H9 (cell line): Measurements from ENCODE around the gene VSTM4. TPM values are rescaled to one million over a fixed set of nuclear protein-coding genes. Genes with fewer than 3 reads are reported as not detected.

Source experiments
- DNase-seq: peaks from one replicate; pipeline ENCODE4 v3.0.0-alpha.2; 2017
- H2AFZ ChIP-seq: one replicate; pipeline ENCODE4 v1.6.1; 2013; ENCODE audit warnings: mild to moderate bottlenecking, low read length, control low read depth, moderate library complexity
- H2AK5ac ChIP-seq: 2 replicates; pipeline ENCODE4 v1.6.1; 2013; ENCODE audit warnings: low read length, control low read depth, mixed read lengths; ENCODE audit not compliant: insufficient read length
- H2BK120ac ChIP-seq: one replicate; pipeline ENCODE4 v1.6.1; 2013; ENCODE audit warnings: low read depth, mild to moderate bottlenecking, low read length, control low read depth, inconsistent platforms; ENCODE audit not compliant: poor library complexity, severe bottlenecking
- H2BK12ac ChIP-seq: 2 replicates; pipeline ENCODE4 v1.6.1; 2013; ENCODE audit warnings: low read length, control low read depth, mixed read lengths, low read depth; ENCODE audit not compliant: insufficient read length
- H2BK15ac ChIP-seq: 2 replicates; pipeline ENCODE4 v1.6.1; 2013; ENCODE audit warnings: low read depth, low read length, control low read depth
- H2BK20ac ChIP-seq: one replicate; pipeline ENCODE4 v1.6.1; 2013; ENCODE audit warnings: low read depth, mild to moderate bottlenecking, low read length, control low read depth, inconsistent platforms; ENCODE audit not compliant: poor library complexity, severe bottlenecking
- H2BK5ac ChIP-seq: 2 replicates; pipeline ENCODE4 v1.6.1; 2013; ENCODE audit warnings: low read length, control low read depth, mixed read lengths; ENCODE audit not compliant: insufficient read length
- H3K14ac ChIP-seq: 2 replicates; pipeline ENCODE4 v1.6.1; 2013; ENCODE audit warnings: low read length, control low read depth; ENCODE audit not compliant: insufficient read depth
- H3K18ac ChIP-seq: 2 replicates; pipeline ENCODE4 v1.6.1; 2013; ENCODE audit warnings: low read depth, mild to moderate bottlenecking, mixed read lengths, low read length, control low read depth; ENCODE audit not compliant: insufficient read length
- H3K23ac ChIP-seq: 2 replicates; pipeline ENCODE4 v1.6.1; 2013; ENCODE audit warnings: low read length, control low read depth, mixed read lengths, low read depth; ENCODE audit not compliant: insufficient read length
- H3K23me2 ChIP-seq: 2 replicates; pipeline ENCODE4 v1.6.1; 2013; ENCODE audit warnings: low read depth, mild to moderate bottlenecking, mixed read lengths, low read length, control low read depth; ENCODE audit not compliant: insufficient read length, poor library complexity, severe bottlenecking
- H3K27ac ChIP-seq: 2 replicates; pipeline ENCODE4 v1.5.1; 2013; ENCODE audit warnings: low read length, control low read depth, mixed read lengths, low read depth; ENCODE audit not compliant: insufficient read length
- H3K27me3 ChIP-seq: 2 replicates; pipeline ENCODE4 v1.6.1; 2013; ENCODE audit warnings: low read length, control low read depth, inconsistent platforms; ENCODE audit not compliant: insufficient read depth
- H3K4ac ChIP-seq: 2 replicates; pipeline ENCODE4 v1.6.1; 2013; ENCODE audit warnings: low read depth, mild to moderate bottlenecking, control low read depth, inconsistent platforms, low read length, moderate library complexity
- H3K4me1 ChIP-seq: 2 replicates; pipeline ENCODE4 v1.6.1; 2013; ENCODE audit warnings: low read length, control low read depth, inconsistent platforms; ENCODE audit not compliant: insufficient read depth
- H3K4me2 ChIP-seq: 2 replicates; pipeline ENCODE4 v1.6.1; 2013; ENCODE audit warnings: low read length, control low read depth, mixed read lengths; ENCODE audit not compliant: insufficient read length, insufficient read depth
- H3K56ac ChIP-seq: 2 replicates; pipeline ENCODE4 v1.6.1; 2013; ENCODE audit warnings: low read depth, mild to moderate bottlenecking, mixed read lengths, low read length, control low read depth; ENCODE audit not compliant: insufficient read length
- H3K79me1 ChIP-seq: 2 replicates; pipeline ENCODE4 v1.6.1; 2013; ENCODE audit warnings: low read depth, mild to moderate bottlenecking, moderate library complexity, low read length, control low read depth, inconsistent platforms; ENCODE audit not compliant: insufficient read depth, poor library complexity, severe bottlenecking
- H3K79me2 ChIP-seq: 2 replicates; pipeline ENCODE4 v1.6.1; 2013; ENCODE audit warnings: low read length, control low read depth, inconsistent platforms; ENCODE audit not compliant: insufficient read depth
- H3K9ac ChIP-seq: 2 replicates; pipeline ENCODE4 v1.6.1; 2013; ENCODE audit warnings: low read length, control low read depth, mixed read lengths; ENCODE audit not compliant: insufficient read length; ENCODE audit errors: extremely low read depth
- H3K9me3 ChIP-seq: one replicate; pipeline ENCODE4 v1.6.1; 2013; ENCODE audit warnings: low read depth, low read length, inconsistent platforms; ENCODE audit not compliant: control insufficient read depth
- H3T11ph ChIP-seq: one replicate; pipeline ENCODE4 v1.6.1; 2013; ENCODE audit warnings: mild to moderate bottlenecking, low read length, control low read depth, inconsistent platforms
- H4K20me1 ChIP-seq: one replicate; pipeline ENCODE4 v1.6.1; 2013; ENCODE audit not compliant: control insufficient read depth, insufficient read length, insufficient read depth
- H4K5ac ChIP-seq: 2 replicates; pipeline ENCODE4 v1.6.1; 2013; ENCODE audit warnings: low read depth, mild to moderate bottlenecking, mixed read lengths, low read length, control low read depth; ENCODE audit not compliant: insufficient read length
- H4K8ac ChIP-seq: replicated peaks from 2 replicates; pipeline ENCODE4 v1.6.1; 2013; ENCODE audit warnings: low read length, control low read depth, mixed read lengths, low read depth; ENCODE audit not compliant: insufficient read length
- H4K91ac ChIP-seq: 2 replicates; pipeline ENCODE4 v1.6.1; 2013; ENCODE audit warnings: low read depth, mild to moderate bottlenecking, moderate library complexity, mixed read lengths, low read length, control low read depth; ENCODE audit not compliant: insufficient read length
- H3K27ac Mint-ChIP-seq, 3 experiments: 2 replicates in 2 of 3; 3 replicates in 1 of 3; pipeline ENCODE4 v1.8.0; 2020 to 2021; ENCODE audit warnings: mixed read lengths in 3 of 3, mild to moderate bottlenecking in 1 of 3, moderate library complexity in 1 of 3
- H3K27me3 Mint-ChIP-seq: 2 replicates; pipeline ENCODE4 v1.8.0; 2021; ENCODE audit warnings: low read depth, mild to moderate bottlenecking, moderate library complexity, mixed read lengths
- H3K36me3 Mint-ChIP-seq, 3 experiments: 2 replicates in 2 of 3; 3 replicates in 1 of 3; pipeline ENCODE4 v1.8.0; 2020 to 2021; ENCODE audit warnings: low read depth in 3 of 3, mixed read lengths in 3 of 3; ENCODE audit not compliant: insufficient read depth in 1 of 3
- H3K4me1 Mint-ChIP-seq, 2 experiments: 2 replicates each; pipeline ENCODE4 v1.8.0; 2020; ENCODE audit warnings: mixed read lengths in 2 of 2
- H3K4me3 Mint-ChIP-seq, 2 experiments: 2 replicates in 1 of 2; 3 replicates in 1 of 2; pipeline ENCODE4 v1.8.0; 2020 to 2021; ENCODE audit warnings: mild to moderate bottlenecking in 2 of 2, mixed read lengths in 2 of 2, moderate library complexity in 1 of 2
- H3K9me3 Mint-ChIP-seq, 2 experiments: 2 replicates in 1 of 2; 3 replicates in 1 of 2; pipeline ENCODE4 v1.8.0; 2020; ENCODE audit warnings: mild to moderate bottlenecking in 2 of 2, mixed read lengths in 2 of 2, moderate library complexity in 1 of 2
- WGBS: extraction: QIAGEN DNeasy Blood & Tissue Kit; methylation state at CpG from one replicate; pipeline ENCODE4 v1.1.7; 2013; ENCODE audit warnings: missing lambda C conversion rate, low lambda C conversion rate, mixed read lengths; ENCODE audit not compliant: insufficient read length; ENCODE audit errors: extremely low coverage; 5-methylcytosine and 5-hydroxymethylcytosine counted together
- total RNA-seq: library from RNA; stranded (reverse); gene quantifications from 2 replicates; pipeline ENCODE4 v1.2.1, GENCODE V29; 2021
- TF ChIP-seq, protein P1 (sequence below): fragments of 200-600 bp; sonication (generic); conservative IDR thresholded peaks from 3 replicates; pipeline ENCODE4 v1.8.0; 2021; ENCODE audit warnings: antibody characterized with exemption, mild to moderate bottlenecking

Gene VSTM4
- total RNA-seq, 1 experiment from 2014 or later = 0.44 TPM

DNA sequence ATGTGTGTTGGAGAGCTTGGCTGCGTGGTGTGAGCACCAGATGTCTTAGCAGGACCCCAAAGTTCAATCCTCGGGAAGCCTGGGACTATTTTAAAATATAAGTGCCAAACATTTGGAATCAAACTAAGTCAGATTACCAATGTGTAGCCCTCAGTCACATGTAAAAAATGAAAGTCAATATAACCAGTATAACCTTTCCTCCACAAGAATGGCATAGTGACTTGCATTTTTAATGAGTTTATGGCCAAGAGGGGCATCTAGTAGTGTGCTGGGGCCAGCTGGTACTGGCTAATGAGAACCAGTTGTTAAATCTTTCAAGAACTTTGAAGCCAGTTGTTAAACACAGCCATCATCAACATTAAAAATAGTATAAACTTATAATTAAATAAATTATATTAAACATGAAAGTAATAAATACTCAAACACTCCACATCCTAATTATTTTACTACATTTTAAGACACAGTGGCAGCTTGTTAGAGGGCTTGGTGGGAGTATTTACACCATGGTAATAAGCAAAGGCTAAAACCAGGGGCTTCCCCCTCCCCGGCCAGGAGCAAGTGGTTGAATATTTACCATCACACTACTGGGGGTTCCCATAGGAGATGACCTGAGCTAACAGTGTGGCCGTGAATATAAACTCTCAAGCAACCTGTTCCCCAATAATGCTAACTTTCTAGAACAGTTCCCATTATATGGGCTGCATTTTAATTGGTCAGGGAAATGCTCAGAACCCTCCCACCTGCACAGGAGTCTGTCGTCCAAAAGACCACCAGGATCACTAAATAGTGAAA lies 26.4 kb upstream of the VSTM4 start:
- no peak overlapping the region for H2BK15ac ChIP-seq
- WGBS = no CpG with 5 or more reads among the region's 5 CpGs

More for the DNA sequence above, 26.4 kb upstream of the VSTM4 start:
- no peak overlapping the region for H3K9ac ChIP-seq
- no peak overlapping the region for H2BK5ac ChIP-seq
- no peak overlapping the region for H2BK20ac ChIP-seq
- H4K8ac ChIP-seq = no peak overlapping the region
- no peak overlapping the region for H3K56ac ChIP-seq
- no peak overlapping the region for H3K23ac ChIP-seq
- H4K20me1 ChIP-seq = no peaks in the 10 kb centered on the region
- no peaks in the 10 kb centered on the region for H3K23me2 ChIP-seq
- H3K4me2 ChIP-seq = no peak overlapping the region
- H4K91ac ChIP-seq = no peak overlapping the region
- 0 out of 2 replicates have a peak, but pooled peaks cover 5% of the 10 kb centered on the region for H3K27me3 Mint-ChIP-seq
- no peak overlapping the region for H4K5ac ChIP-seq
- no peaks in the 10 kb centered on the region for H3K79me2 ChIP-seq
- H3K27me3 ChIP-seq = no peaks in the 10 kb centered on the region
- H2BK12ac ChIP-seq = no peak overlapping the region
- H3K14ac ChIP-seq = no peak overlapping the region
- H3K4me1 Mint-ChIP-seq = peaks cover 26 to 40% of the 10 kb centered on the region in 2 experiments
- H3K27ac Mint-ChIP-seq = no peak overlapping the region
- no peaks in the 10 kb centered on the region for H3K9me3 ChIP-seq
- H3K4me3 Mint-ChIP-seq = no peak overlapping the region
- H3K4ac ChIP-seq = no peak overlapping the region
- H3K36me3 Mint-ChIP-seq = no peaks in the 10 kb centered on the region; a peak in 1 of 7 replicates
- no peak overlapping the region for H3K27ac ChIP-seq
- no peak for DNase-seq
- H3K79me1 ChIP-seq = no peaks in the 10 kb centered on the region
- H3K4me1 ChIP-seq = peaks cover 2% of the 10 kb centered on the region; the same call in 1 of the 2 replicates
- H3K18ac ChIP-seq = no peak overlapping the region
- H2BK120ac ChIP-seq = no peak overlapping the region
- TF ChIP-seq, protein P1, sequence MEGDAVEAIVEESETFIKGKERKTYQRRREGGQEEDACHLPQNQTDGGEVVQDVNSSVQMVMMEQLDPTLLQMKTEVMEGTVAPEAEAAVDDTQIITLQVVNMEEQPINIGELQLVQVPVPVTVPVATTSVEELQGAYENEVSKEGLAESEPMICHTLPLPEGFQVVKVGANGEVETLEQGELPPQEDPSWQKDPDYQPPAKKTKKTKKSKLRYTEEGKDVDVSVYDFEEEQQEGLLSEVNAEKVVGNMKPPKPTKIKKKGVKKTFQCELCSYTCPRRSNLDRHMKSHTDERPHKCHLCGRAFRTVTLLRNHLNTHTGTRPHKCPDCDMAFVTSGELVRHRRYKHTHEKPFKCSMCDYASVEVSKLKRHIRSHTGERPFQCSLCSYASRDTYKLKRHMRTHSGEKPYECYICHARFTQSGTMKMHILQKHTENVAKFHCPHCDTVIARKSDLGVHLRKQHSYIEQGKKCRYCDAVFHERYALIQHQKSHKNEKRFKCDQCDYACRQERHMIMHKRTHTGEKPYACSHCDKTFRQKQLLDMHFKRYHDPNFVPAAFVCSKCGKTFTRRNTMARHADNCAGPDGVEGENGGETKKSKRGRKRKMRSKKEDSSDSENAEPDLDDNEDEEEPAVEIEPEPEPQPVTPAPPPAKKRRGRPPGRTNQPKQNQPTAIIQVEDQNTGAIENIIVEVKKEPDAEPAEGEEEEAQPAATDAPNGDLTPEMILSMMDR = no peak
- H3K9me3 Mint-ChIP-seq = no peaks in the 10 kb centered on the region; a peak in 2 of 5 replicates
- no peak overlapping the region for H3T11ph ChIP-seq
- no peak overlapping the region for H2AFZ ChIP-seq
- no peak overlapping the region for H2AK5ac ChIP-seq
